ENCODE measurements around the gene LDB2.

The LDB2 gene

DNA sequence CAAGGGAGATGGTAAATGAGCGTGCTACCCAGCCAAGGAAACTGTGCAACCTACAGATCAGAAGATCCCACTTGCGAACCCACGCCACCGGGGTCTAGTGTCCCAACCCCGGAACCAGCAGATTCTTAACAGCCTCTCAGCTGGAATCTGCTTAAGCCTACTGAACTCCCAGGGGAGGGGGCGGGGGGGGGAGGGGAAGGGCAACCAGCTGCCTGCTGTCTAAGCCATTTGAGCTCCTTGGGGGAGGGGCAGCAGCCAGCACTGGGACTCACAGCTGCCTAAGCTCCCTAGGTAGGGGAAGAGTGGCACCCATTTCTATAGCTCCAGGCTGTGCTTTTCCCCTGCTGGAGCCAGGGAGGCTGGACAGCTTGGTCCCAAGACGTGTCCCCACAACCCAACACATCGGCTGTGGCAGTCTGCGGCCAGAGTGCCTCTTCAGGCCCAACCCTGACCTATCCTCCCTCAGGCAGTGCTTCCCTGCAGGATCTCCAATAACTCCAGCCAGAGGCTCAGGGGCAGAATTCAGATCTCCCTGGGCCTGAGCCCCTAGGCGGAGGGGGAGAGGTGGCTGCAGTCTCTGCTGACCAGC is 289.2 kb downstream of the LDB2 start:
- no peak overlapping the region for H3K9ac ChIP-seq

DNA sequence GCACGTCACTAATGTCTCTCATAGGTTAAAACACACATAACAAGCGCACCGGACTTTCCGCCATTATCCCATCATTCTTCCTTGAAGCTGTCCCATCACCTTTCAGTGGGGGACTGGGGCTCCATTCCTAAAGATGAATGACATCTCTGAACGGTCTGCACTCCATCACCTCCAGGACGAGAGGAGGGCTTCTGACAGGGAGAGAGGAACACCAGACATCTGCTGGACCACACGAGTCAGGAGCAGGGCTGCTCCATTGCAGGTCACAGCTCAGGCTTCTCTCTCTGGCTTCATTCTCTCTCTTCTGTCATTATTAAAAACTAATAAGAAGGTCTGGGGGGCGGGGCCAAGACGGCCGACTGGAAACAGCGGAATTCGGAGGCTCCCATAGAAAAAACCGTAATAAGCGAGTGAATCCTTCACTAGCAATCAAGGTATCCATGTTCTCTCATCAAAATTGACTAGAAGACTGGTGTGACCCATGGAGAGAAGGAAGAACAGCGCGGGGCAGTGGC is 289.8 kb downstream of the LDB2 start:
- Histone ChIP-seq H3K79me2 (no peaks in the 10 kb centered on the region), H3K27ac (no peak overlapping the region), H3K9ac (no peak overlapping the region), H3K4me1 (no peaks in the 10 kb centered on the region), H2AFZ (no peak overlapping the region), H3K27me3 (ENCODE audit: control insufficient read depth, insufficient read depth, low read length) (no peaks in the 10 kb centered on the region), H3K4me2 (ENCODE audit: low read length) (no peak overlapping the region), H3K36me3 (ENCODE audit: control insufficient read depth, insufficient read depth, low read length) (no peaks in the 10 kb centered on the region), H3K9me3 (ENCODE audit: control insufficient read depth, low read length) (no peaks in the 10 kb centered on the region), H3K4me3 (ENCODE audit: low read depth, low read length) (no peak overlapping the region)
- TF ChIP-seq, protein P1, sequence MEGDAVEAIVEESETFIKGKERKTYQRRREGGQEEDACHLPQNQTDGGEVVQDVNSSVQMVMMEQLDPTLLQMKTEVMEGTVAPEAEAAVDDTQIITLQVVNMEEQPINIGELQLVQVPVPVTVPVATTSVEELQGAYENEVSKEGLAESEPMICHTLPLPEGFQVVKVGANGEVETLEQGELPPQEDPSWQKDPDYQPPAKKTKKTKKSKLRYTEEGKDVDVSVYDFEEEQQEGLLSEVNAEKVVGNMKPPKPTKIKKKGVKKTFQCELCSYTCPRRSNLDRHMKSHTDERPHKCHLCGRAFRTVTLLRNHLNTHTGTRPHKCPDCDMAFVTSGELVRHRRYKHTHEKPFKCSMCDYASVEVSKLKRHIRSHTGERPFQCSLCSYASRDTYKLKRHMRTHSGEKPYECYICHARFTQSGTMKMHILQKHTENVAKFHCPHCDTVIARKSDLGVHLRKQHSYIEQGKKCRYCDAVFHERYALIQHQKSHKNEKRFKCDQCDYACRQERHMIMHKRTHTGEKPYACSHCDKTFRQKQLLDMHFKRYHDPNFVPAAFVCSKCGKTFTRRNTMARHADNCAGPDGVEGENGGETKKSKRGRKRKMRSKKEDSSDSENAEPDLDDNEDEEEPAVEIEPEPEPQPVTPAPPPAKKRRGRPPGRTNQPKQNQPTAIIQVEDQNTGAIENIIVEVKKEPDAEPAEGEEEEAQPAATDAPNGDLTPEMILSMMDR (IDR thresholded peaks at IDR 0.05): no peak

More for the DNA sequence above, 289.2 kb downstream of the LDB2 start:
- Histone ChIP-seq H3K9me3 (ENCODE audit: control insufficient read depth, low read length) (no peaks in the 10 kb centered on the region), H3K79me2 (no peaks in the 10 kb centered on the region), H3K36me3 (ENCODE audit: control insufficient read depth, insufficient read depth, low read length) (no peaks in the 10 kb centered on the region), H2AFZ (no peak overlapping the region), H3K4me3 (ENCODE audit: low read depth, low read length) (no peak overlapping the region), H3K27me3 (ENCODE audit: control insufficient read depth, insufficient read depth, low read length) (no peaks in the 10 kb centered on the region), H3K4me1 (no peaks in the 10 kb centered on the region), H3K27ac (no peak overlapping the region), H3K4me2 (ENCODE audit: low read length) (no peak overlapping the region)
- TF ChIP-seq, protein P1 (IDR thresholded peaks at IDR 0.05): no peak

DNA sequence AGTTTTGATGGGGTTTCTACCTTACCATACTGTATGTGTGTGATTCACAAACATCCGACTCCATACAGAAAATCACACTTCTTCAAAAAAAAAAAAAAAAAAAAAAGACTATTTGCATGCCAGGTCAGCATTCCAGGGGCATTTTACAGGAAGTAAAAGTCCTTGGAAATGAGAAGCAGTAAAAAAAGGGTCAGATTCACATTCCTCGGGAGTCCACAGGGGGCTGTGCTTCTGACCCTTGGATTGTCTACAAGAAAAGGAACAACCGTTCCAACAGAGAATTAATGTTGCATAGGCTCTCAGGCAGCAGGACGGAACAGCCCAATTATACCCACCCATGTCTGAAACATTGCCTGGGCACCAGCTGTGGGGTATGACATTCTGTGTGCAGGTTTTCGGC is 290.3 kb downstream of the LDB2 start:
- Histone ChIP-seq H3K9me3 (ENCODE audit: control insufficient read depth, low read length) (no peaks in the 10 kb centered on the region), H3K4me2 (ENCODE audit: low read length) (no peak overlapping the region), H2AFZ (no peak overlapping the region), H3K27me3 (ENCODE audit: control insufficient read depth, insufficient read depth, low read length) (no peaks in the 10 kb centered on the region), H3K79me2 (no peaks in the 10 kb centered on the region), H3K4me3 (ENCODE audit: low read depth, low read length) (no peak overlapping the region), H3K36me3 (ENCODE audit: control insufficient read depth, insufficient read depth, low read length) (no peaks in the 10 kb centered on the region), H3K9ac (no peak overlapping the region), H3K4me1 (no peaks in the 10 kb centered on the region), H3K27ac (no peak overlapping the region)
- TF ChIP-seq, protein P1 (IDR thresholded peaks at IDR 0.05): no peak

DNA sequence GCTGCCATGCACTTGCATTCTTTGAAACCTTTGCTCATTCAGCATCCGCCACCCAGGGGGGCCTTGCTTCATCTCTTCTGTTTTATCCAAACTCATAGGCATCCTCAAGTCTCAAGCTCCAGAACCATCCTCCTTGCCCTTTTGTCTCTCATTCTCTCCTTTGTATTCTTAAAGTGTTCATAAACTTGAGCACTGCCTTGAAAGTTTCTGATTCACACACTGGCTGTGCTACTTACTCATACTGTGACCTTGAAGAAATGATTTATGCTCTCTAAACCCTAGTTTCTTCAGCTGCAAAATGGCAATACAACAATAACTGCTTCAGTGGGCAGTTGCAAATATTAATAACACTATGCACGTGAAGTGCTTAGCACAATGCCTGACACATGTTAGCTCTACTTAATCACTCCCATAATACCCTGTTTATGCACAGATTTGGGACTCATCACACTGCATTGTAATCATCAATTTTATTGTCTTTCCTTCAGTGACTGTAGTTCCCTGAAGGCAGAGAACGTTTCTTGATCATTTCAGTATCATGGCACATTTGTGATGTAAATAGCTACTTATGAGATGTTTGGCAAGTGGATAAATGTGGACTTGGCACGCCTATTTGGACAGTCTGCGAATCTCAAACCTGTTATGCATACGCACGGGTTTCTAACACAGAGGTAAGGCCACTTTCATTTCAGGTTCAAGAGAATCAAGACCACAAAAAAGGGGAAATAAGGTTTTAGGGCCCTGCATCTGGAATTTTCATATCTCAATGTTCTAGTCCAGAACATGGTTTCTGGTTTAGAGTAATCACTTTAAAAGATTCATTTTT is 291.0 kb downstream of the LDB2 start:
- Histone ChIP-seq H3K27me3 (ENCODE audit: control insufficient read depth, insufficient read depth, low read length) (no peaks in the 10 kb centered on the region), H3K27ac (no peak overlapping the region), H2AFZ (no peak overlapping the region), H3K4me1 (no peaks in the 10 kb centered on the region), H3K4me2 (ENCODE audit: low read length) (no peak overlapping the region), H3K9ac (no peak overlapping the region), H3K36me3 (ENCODE audit: control insufficient read depth, insufficient read depth, low read length) (no peaks in the 10 kb centered on the region), H3K9me3 (ENCODE audit: control insufficient read depth, low read length) (no peaks in the 10 kb centered on the region), H3K4me3 (ENCODE audit: low read depth, low read length) (no peak overlapping the region), H3K79me2 (no peaks in the 10 kb centered on the region)
- TF ChIP-seq, protein P1 (IDR thresholded peaks at IDR 0.05): no peak
